HG03460 (cell line): ENCODE data around the gene CRYBG2.
"Not testable (repeated sequence)": the region's sequence is repeated elsewhere in the genome, so short reads cannot be mapped to it uniquely, and the experiment has no call there.

Source experiments
- ATAC-seq: cut with Tn5 transposase; IDR thresholded peaks from one replicate; pipeline ENCODE4 v1.9.1; 2021; ENCODE audit not compliant: unreplicated experiment

CRYBG2 gene

GRCh38 chr1:26350701-26351589, 3.0 kb downstream of the CRYBG2 start:
- ATAC-seq = no peak

- ATAC-seq = no peak
Measured at GRCh38 chr1:26350343-26350700, 3.6 kb downstream of the CRYBG2 start.

- no peak for ATAC-seq
Measured at GRCh38 chr1:26349877-26350244, 4.1 kb downstream of the CRYBG2 start.

GRCh38 chr1:26349188-26349876, 4.6 kb downstream of the CRYBG2 start:
- ATAC-seq = no peak

- ATAC-seq = no peak
Measured at GRCh38 chr1:26346274-26347033, 7.5 kb downstream of the CRYBG2 start.

- no peak for ATAC-seq
Measured at GRCh38 chr1:26345718-26346117, 8.2 kb downstream of the CRYBG2 start.

GRCh38 chr1:26344147-26344920, 9.6 kb downstream of the CRYBG2 start:
- no peak for ATAC-seq

GRCh38 chr1:26340047-26340481, 13.9 kb downstream of the CRYBG2 start:
- ATAC-seq = no peak

- ATAC-seq = no peak
Measured at GRCh38 chr1:26338670-26339069, 15.3 kb downstream of the CRYBG2 start.

GRCh38 chr1:26337625-26338024, 16.3 kb downstream of the CRYBG2 start:
- no peak for ATAC-seq

GRCh38 chr1:26337206-26337535, 16.8 kb downstream of the CRYBG2 start:
- ATAC-seq = no peak

- ATAC-seq = peak; percentile 64
Measured at GRCh38 chr1:26336477-26337205, 17.3 kb downstream of the CRYBG2 start.

GRCh38 chr1:26335774-26336476, 18.0 kb downstream of the CRYBG2 start:
- no peak for ATAC-seq

- not testable (repeated sequence) for ATAC-seq
Measured at GRCh38 chr1:26333312-26333711, 20.6 kb downstream of the CRYBG2 start.

GRCh38 chr1:26330276-26330675, 23.7 kb downstream of the CRYBG2 start:
- ATAC-seq = no peak

- not testable (repeated sequence) for ATAC-seq
Measured at GRCh38 chr1:26329380-26329779, 24.6 kb downstream of the CRYBG2 start.

- ATAC-seq = no peak
Measured at GRCh38 chr1:26328597-26328996, 25.3 kb downstream of the CRYBG2 start.

GRCh38 chr1:26327956-26328362, 26.0 kb downstream of the CRYBG2 start:
- ATAC-seq = no peak

- ATAC-seq = no peak
Measured at GRCh38 chr1:26324550-26324949, 29.4 kb downstream of the CRYBG2 start.

GRCh38 chr1:26323382-26323781, 30.5 kb downstream of the CRYBG2 start:
- ATAC-seq = no peak
